GM21529 (cell line): ENCODE results near the gene DNAAF5.
"Not testable (repeated sequence)": the region's sequence is repeated elsewhere in the genome, so short reads cannot be mapped to it uniquely, and the experiment has no call there.

ENCODE experiments used
- ATAC-seq: cut with Tn5 transposase; IDR thresholded peaks from one replicate; pipeline ENCODE4 v1.9.1; 2021; ENCODE audit not compliant: unreplicated experiment

DNAAF5 gene

GRCh38 chr7:780081-780480 lies 53.6 kb downstream of the DNAAF5 start:
- no peak for ATAC-seq

- no peak for ATAC-seq
Measured at GRCh38 chr7:780516-780915, 54.0 kb downstream of the DNAAF5 start.

DNA sequence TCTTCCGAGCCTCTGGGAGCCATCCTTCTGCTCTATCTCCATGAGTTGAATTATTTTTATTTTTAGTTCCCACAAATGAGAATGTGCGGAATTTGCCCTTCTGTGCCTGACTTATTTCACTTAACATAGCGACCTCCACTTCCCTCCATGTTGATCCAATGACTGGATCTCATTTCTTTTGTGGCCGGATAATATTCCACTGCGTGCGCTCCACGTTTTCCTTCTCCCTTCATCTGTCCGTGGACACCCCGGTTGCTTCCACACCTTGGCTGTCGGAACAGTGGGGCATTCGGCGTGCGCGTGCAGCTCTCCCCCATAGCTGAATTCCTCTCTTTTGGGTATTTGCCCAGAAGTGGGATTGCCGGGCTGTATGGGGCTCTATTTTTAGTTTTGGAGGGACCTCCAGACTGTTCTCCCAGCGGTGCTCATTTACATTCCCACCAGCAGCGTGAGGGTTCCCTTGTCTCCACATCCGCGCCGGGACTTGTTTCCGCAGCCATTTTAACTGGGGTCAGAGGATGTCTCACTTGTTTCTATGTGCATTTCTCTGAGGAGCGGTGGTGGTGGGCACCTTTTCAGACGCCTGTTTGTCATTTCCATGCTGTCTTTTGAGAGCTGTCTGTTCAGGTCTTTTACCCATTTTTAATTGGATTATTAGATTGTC lies 54.8 kb downstream of the DNAAF5 start:
- ATAC-seq, result no peak

DNA sequence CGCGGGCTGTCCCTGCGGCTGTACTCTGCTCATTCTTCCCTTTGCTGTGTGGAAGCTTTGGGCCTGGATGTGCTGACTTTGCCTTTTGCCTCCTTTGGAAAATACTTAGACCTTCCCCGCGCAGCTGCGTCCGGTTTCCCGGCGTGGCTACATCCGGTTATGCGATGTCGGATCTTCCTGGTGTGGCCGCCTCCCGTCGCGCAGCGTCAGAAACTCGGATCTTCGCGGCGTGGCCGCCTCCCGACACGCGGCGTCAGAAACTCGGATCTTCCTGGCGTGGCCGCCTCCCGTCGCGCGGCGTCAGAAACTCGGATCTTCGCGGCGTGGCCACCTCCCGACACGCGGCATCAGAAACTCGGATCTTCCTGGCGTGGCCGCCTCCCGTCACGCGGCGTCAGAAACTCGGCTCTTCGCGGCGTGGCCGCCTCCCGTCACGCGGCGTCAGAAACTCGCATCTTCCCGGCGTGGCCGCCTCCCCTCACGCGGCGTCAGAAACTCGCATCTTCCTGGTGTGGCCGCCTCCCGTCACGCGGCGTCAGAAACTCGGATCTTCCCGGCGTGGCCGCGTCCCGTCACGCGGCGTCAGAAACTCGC lies 55.5 kb downstream of the DNAAF5 start:
- no peak for ATAC-seq

GRCh38 chr7:782718-783449 lies 56.4 kb downstream of the DNAAF5 start:
- ATAC-seq, result no peak

- ATAC-seq, result no peak
Measured at GRCh38 chr7:783556-784490, 57.3 kb downstream of the DNAAF5 start.

DNA sequence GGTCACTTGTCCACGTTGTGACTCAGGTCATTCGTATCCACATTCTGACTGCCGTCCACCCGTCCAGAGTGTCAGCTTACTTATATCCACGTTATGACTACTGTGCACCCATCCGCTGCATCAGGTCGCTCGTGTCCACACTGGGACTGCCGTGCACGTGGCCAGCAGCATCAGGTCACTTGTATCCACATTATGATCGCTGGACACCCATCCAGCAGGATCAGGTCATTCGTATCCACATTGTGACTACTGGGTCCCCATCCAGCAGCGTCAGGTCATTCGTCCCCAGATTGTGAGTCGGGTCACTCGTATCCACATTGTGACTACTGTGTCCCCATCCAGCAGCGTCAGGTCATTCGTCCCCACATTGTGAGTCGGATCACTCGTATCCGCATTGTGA lies 58.5 kb downstream of the DNAAF5 start:
- no peak for ATAC-seq

DNA sequence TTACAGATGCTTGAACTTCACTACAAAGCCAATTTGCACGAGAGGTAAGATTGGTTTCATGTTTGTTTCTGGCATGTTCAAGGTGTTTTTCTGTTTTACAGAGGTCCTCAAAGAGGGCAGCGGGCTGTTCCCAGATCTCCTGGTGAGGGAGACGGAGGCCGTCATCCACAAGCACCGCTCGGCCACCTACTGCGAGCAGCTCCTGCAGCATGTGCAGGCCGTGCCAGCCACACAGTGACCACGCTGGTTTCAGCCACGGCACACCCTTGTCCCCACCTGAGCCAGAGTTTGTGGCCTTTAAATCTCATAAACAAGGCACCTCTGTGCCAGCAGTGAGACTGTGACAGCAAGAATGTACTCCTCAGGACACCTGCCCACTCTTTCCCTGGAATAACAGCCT lies 58.9 kb downstream of the DNAAF5 start:
- ATAC-seq, result no peak

- no peak for ATAC-seq
Measured at GRCh38 chr7:786472-787255, 60.2 kb downstream of the DNAAF5 start.

GRCh38 chr7:787332-788240 lies 61.1 kb downstream of the DNAAF5 start:
- ATAC-seq, result no peak

DNA sequence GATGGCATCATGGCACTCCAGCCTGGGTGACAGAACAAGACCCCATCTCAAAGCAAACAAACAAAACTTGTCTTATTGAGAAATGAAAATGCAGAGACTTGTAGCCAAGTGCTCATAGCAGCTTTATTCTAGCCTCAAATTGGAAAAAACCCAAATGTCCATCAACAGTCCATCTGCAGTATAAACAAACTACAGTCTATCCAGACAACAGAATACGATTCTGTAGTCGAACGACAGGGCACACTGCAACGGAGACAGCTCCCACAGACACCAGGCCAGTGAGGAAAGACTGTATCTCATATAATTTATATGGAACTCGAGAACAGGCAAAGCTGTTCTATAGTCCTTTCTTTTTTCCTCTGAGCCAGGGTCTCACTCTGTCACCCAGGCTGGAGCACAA lies 65.0 kb downstream of the DNAAF5 start:
- no peak for ATAC-seq

DNA sequence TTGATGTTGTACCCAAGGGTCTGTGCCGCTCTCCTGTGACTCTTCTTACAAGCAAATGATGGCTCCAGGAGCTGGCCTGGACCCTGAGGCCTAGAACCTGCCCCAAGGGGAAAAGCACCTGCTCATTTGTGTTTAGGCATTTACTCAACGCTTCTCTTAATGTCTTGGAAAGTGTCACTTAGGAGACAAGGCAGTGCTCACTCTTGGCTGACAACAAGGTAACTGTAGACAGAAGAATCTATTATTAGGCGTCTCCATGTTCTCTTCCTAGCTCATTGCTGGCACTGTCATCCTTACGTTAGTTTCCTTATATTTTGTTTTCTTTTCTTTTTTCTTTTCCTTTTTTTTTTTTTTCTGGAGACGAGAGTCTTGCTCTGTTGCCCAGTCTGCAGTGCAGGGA lies 67.7 kb downstream of the DNAAF5 start:
- no peak for ATAC-seq

GRCh38 chr7:794671-795329 lies 68.3 kb downstream of the DNAAF5 start:
- no peak for ATAC-seq

GRCh38 chr7:796434-797169 lies 70.1 kb downstream of the DNAAF5 start:
- not testable (repeated sequence) for ATAC-seq

DNA sequence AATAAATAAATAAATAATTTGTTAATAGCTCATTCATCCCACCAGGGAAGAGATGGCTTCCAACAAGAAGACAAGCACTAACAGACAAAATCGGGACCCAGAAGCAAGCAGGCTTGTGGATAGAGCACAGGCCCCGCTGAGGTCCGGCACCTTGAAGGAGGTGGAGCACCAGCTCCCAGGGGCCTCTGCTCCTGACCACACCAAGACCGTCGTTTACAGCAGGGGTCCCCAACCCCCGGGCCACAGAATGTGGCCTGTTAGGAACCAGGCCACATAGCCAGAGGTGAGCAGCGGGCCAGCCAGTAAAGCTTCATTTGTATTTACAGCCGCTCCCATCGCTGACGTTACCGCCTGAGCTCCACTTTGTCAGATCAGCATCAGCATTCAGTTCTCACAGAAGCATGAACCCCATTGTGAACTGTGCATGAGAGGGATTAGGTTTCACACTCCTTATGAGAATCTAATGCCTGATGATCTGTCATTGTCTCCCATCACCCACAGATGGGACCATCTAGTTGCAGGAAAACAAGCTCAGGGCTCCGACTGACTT lies 72.5 kb downstream of the DNAAF5 start:
- ATAC-seq, result no peak

GRCh38 chr7:800692-801091 lies 74.2 kb downstream of the DNAAF5 start:
- no peak for ATAC-seq

GRCh38 chr7:801351-801750 lies 74.9 kb downstream of the DNAAF5 start:
- ATAC-seq, result not testable (repeated sequence)

DNA sequence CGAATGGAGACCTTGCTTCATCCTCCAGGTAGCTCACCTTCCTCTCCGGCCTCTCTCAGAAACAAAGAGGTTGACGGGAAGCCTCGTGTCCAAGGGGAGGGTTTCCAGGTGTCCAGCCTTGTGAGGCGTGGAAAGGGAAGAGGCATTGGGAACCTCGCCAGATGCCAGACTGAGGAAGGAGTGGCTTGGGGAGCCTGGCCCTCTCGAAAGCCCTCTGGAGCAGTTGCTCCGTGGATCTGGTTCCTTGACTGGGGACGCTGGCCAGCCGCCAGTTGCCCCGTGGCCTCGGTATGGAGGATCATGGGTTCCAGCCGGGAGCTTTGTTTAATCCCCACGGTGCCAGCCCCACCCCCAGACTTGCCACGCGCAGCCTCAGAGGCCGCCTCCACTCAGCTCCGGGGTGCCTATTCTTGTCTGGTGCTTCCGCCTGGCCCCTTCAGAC lies 75.5 kb downstream of the DNAAF5 start:
- ATAC-seq, result no peak
